Activated T-helper 1 cell treated with anti-CD3 and anti-CD28 coated beads, Interleukin-12 subunit alpha, Interleukin-12 subunit beta, Interleukin-2, Interleukin-4 antibody, amounts not matched to agents 30 ng/mL and 10 ng/mL and 1 ng/mL, durations not matched to agents 14 hours and 24 hours and 36 hours (primary cell): ENCODE results near the gene TRAPPC2. TPM values are rescaled to one million over a fixed set of nuclear protein-coding genes. Genes with fewer than 3 reads are reported as not detected.

Experiments used
- DNase-seq: peaks from one replicate; pipeline ENCODE4 v3.0.0; 2021; ENCODE audit warnings: low spot score
- H3K27ac Mint-ChIP-seq: one replicate; pipeline ENCODE4 v1.8.0; 2021; ENCODE audit warnings: mild to moderate bottlenecking, mixed read lengths
- H3K27me3 Mint-ChIP-seq: one replicate; pipeline ENCODE4 v1.8.0; 2022; ENCODE audit warnings: mild to moderate bottlenecking, moderate library complexity, mixed read lengths; ENCODE audit not compliant: insufficient read depth
- H3K36me3 Mint-ChIP-seq: one replicate; pipeline ENCODE4 v1.8.0; 2021; ENCODE audit warnings: low read depth, mixed read lengths
- H3K4me1 Mint-ChIP-seq: one replicate; pipeline ENCODE4 v1.8.0; 2021; ENCODE audit warnings: low read depth, mixed read lengths
- H3K4me3 Mint-ChIP-seq: one replicate; pipeline ENCODE4 v1.8.0; 2021; ENCODE audit warnings: mild to moderate bottlenecking, moderate library complexity, mixed read lengths
- H3K9me3 Mint-ChIP-seq: one replicate; pipeline ENCODE4 v1.8.0; 2021; ENCODE audit warnings: mixed read lengths
- intact Hi-C: fragments of 100-400 bp; cut with micrococcal nuclease; formaldehyde crosslinking; loops from one replicate; pipeline ENCODE4 v1.15.1; 2024
- total RNA-seq: library from RNA; stranded (reverse); gene quantifications from 2 replicates; pipeline ENCODE4 v1.2.3, GENCODE V29; 2022

Gene TRAPPC2
- total RNA-seq, 1 donor from 2014 or later: 16.5 TPM

DNA sequence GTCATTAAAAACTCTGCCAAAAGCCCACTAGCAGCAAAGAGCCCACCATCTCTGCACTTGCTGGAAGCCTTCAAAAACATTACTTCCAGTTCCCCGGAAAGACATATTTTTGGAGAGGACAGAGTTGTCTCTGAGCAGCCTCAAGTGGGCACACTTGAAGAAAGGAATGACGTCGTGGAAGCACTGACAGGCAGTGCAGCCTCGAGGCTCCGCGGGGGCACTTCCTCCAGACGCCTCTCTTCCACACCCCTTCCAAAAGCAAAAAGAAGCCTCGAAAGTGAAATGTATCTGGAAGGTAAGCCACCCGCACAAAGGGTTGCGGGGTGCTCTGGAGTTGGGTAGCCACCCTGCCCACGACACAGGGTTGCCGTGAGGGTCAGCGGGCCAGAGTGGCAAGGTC lies 26.0 kb upstream of the TRAPPC2 start:
- Mint-ChIP-seq H3K27ac (no peak overlapping the region), H3K36me3 (peaks cover 27% of the 10 kb centered on the region), H3K9me3 (no peaks in the 10 kb centered on the region), H3K4me3 (no peak overlapping the region), H3K27me3 (no peaks in the 10 kb centered on the region), H3K4me1 (peaks cover 2% of the 10 kb centered on the region)
- intact Hi-C loops: no loop called here
- no peak for DNase-seq

DNA sequence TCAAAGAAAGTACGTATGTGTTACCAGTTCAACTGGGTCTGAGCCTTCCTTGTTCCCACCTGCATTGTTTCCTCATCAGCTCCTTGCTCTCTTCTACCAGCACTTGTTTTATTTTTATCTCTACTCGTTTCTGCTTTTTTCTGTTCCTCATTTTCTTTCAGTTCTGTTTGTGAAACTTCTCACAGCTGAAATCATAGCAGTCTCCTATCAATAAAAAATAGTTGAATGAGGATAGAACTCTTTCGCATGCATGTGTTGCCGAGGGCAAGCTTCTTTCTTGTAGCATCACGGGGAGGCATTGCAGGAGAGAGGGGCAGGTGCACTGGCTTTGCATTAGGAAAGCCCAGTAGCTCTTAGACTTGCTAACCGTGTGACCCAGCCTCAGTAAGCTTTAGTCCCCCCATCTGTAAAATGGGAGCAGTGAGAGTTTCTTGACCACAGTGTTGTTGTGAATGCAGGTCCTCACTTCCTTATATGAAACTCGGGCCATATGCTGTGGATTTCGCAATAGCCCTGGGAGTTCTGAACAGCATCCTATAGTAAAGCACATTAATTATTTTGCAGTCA lies 24.8 kb upstream of the TRAPPC2 start:
- no peaks in the 10 kb centered on the region for H3K9me3 Mint-ChIP-seq
- intact Hi-C loops: no loop called here
- no peak overlapping the region for H3K27ac Mint-ChIP-seq
- no peaks in the 10 kb centered on the region for H3K27me3 Mint-ChIP-seq
- DNase-seq: no peak
- peaks cover 9% of the 10 kb centered on the region for H3K4me1 Mint-ChIP-seq
- H3K36me3 Mint-ChIP-seq: peaks cover 27% of the 10 kb centered on the region
- H3K4me3 Mint-ChIP-seq: no peak overlapping the region

DNA sequence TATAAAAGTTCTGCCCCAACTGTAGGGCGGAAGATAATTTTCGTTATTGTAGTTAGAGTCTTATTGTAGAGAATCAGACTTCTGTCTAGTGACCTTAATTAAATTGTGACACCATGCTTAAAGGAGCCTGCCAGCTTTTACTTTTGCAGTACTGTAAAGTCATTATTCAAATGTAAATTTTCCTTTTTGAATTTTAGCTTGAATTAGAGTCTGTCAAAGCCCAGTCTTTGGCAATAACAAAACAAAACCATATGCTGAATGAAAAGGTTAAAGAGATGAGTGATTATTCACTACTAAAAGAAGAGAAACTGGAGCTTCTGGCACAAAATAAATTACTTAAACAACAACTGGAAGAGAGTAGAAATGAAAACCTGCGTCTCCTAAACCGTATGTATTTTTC lies 22.0 kb upstream of the TRAPPC2 start:
- H3K9me3 Mint-ChIP-seq: no peaks in the 10 kb centered on the region
- DNase-seq: no peak
- no peaks in the 10 kb centered on the region for H3K27me3 Mint-ChIP-seq
- no peak overlapping the region for H3K27ac Mint-ChIP-seq
- no peak overlapping the region for H3K4me3 Mint-ChIP-seq
- peaks cover 19% of the 10 kb centered on the region for H3K4me1 Mint-ChIP-seq
- peaks cover 32% of the 10 kb centered on the region for H3K36me3 Mint-ChIP-seq
- intact Hi-C loops: no loop called here

DNA sequence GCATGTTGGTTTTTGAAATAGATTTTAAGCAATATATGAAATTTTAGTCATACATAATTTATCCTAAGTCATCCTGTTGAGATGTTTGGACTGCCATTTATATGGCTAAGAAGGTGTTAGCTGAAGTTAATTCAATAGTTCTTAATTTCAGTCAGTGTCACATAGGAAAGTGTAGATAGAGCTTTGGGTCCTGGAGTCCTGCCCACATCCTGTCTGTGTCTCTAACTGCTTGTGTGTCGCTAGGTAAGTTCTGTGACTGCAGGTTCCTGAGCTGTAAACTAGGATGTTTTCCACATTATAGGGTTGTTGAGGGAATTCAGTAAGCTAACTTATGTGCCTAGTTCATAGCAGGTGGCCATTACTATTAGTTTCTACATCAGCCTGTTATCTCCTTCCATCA lies 20.8 kb upstream of the TRAPPC2 start:
- DNase-seq: no peak
- H3K4me1 Mint-ChIP-seq: peaks cover 29% of the 10 kb centered on the region
- H3K4me3 Mint-ChIP-seq: no peak overlapping the region
- no peak overlapping the region for H3K27ac Mint-ChIP-seq
- no peaks in the 10 kb centered on the region for H3K9me3 Mint-ChIP-seq
- no peaks in the 10 kb centered on the region for H3K27me3 Mint-ChIP-seq
- H3K36me3 Mint-ChIP-seq: peaks cover 27% of the 10 kb centered on the region
- intact Hi-C loops: no loop called here

DNA sequence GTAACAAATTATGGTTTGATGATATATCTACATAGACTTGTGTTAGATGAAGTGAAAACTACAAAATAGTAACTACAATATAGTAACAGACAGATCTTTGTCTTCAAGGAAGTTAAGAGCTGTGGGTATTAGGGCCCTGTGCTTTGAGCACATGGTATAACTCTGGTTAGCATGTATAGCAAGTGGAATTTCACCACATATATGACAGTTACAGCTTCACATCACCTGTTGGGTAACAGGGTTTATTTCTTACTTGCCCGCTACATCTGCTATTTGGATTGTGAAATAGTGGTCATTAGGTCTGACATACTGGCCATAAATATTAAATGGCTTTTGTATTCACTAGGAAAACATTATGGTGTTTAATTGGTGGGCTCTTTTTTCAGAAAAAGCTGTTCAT lies 20.3 kb upstream of the TRAPPC2 start:
- Mint-ChIP-seq H3K27me3 (no peaks in the 10 kb centered on the region), H3K27ac (no peak overlapping the region)
- intact Hi-C loops: no loop called here

DNA sequence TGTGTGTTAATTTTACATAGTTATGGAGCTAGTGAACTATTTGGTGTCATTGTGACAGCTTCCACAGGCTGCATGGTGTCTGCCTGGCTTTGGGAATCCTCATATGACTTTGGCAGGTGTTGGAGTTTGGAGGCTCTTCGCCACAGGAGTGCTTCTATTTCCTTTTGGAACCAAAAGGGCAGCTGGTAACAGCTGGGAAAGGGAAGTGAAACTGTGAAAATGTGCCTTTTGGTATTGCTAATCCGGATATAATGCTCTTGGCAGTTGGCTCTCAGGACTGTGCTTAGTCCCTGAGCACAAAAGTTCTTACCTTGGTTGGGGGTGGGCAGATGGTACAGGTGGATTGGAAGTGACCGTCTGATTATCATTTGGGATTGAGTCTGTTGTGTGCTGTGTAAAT lies 18.2 kb upstream of the TRAPPC2 start:
- H3K9me3 Mint-ChIP-seq: no peaks in the 10 kb centered on the region
- H3K27me3 Mint-ChIP-seq: no peaks in the 10 kb centered on the region
- H3K4me3 Mint-ChIP-seq: no peak overlapping the region
- H3K4me1 Mint-ChIP-seq: peaks cover 33% of the 10 kb centered on the region
- peaks cover 19% of the 10 kb centered on the region for H3K36me3 Mint-ChIP-seq
- peak overlapping the region; percentile 13 for H3K27ac Mint-ChIP-seq
- DNase-seq: no peak
- intact Hi-C loops: no loop called here

More for the DNA sequence above, 20.3 kb upstream of the TRAPPC2 start:
- Mint-ChIP-seq H3K4me3 (no peak overlapping the region), H3K36me3 (peaks cover 27% of the 10 kb centered on the region), H3K9me3 (no peaks in the 10 kb centered on the region), H3K4me1 (peaks cover 33% of the 10 kb centered on the region)
- no peak for DNase-seq

DNA sequence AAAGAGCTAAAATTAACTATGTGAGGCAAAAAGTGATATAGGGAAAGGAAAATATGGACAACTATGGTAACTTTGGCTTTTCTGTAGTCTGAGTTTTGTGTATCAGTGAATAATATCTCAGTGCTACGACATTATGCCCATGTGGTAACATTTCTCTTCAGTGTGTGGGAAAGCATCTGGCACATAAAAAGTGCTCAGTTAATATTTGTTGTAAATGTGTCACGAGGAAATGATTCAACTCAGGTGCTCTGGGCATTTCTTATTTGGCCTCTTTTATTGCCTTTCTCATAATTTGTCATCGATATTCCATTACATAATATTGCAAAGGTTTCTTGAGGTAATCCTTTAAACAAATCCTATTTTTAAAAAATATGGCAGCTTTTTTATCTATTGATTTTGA lies 17.7 kb upstream of the TRAPPC2 start:
- no peaks in the 10 kb centered on the region for H3K27me3 Mint-ChIP-seq
- intact Hi-C loops: no loop called here

DNA sequence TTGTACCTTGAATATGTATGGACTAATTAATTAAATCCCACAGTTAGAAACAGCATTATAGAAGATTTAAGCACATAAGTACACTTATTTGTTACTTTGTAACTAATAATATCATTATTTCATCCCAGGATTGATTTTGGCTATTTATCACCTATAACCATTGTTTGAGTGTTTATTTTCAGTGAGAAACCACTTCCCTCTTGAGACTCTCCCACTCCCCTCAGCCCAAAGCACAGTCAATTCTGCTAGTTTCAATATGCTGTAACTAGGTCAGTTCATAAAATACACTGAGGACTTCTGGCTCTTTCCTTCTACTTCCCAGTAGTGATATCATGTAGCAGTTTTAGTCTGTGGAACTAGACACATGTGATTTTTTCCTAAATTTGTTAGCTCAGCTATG lies 16.4 kb upstream of the TRAPPC2 start:
- no peak overlapping the region for H3K4me3 Mint-ChIP-seq
- peak overlapping the region; percentile 20 for H3K27ac Mint-ChIP-seq
- H3K4me1 Mint-ChIP-seq: peaks cover 33% of the 10 kb centered on the region
- DNase-seq: no peak
- no peaks in the 10 kb centered on the region for H3K27me3 Mint-ChIP-seq
- intact Hi-C loops: loop anchor here (1.0 to 2.0 kb wide), 3 partner anchors 93 to 281 kb away; no protein-coding TSS in a partner anchor
- peaks cover 30% of the 10 kb centered on the region for H3K36me3 Mint-ChIP-seq
- H3K9me3 Mint-ChIP-seq: no peaks in the 10 kb centered on the region

More for the DNA sequence above, 17.7 kb upstream of the TRAPPC2 start:
- Mint-ChIP-seq H3K27ac (no peak overlapping the region), H3K4me3 (no peak overlapping the region), H3K36me3 (peaks cover 23% of the 10 kb centered on the region), H3K9me3 (no peaks in the 10 kb centered on the region), H3K4me1 (peaks cover 33% of the 10 kb centered on the region)
- DNase-seq: no peak

DNA sequence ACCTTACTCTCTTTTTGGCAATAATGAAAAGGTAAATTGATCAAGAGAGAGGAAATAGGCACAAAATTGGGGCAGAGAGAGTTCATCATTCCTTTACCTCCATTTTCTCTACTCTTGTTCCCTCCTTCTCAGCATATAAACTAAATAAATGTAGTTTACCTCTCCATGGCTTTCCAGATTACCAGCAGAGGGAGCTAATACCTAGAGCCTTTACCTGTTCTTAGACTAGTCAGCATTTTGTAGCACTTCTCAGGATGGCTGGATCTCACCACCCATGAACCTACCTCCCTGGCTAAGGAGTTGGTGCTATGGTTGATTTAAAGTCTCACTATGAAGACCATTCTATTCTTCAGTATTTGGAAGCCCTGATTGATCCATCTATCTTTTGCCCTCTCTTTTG lies 15.8 kb upstream of the TRAPPC2 start:
- Mint-ChIP-seq H3K27me3 (no peaks in the 10 kb centered on the region), H3K9me3 (no peaks in the 10 kb centered on the region), H3K4me1 (peaks cover 29% of the 10 kb centered on the region), H3K4me3 (no peak overlapping the region), H3K27ac (no peak overlapping the region), H3K36me3 (peaks cover 32% of the 10 kb centered on the region)
- intact Hi-C loops: loop anchor here (1.0 to 2.0 kb wide), 3 partner anchors 92 to 282 kb away; no protein-coding TSS in a partner anchor
- no peak for DNase-seq

DNA sequence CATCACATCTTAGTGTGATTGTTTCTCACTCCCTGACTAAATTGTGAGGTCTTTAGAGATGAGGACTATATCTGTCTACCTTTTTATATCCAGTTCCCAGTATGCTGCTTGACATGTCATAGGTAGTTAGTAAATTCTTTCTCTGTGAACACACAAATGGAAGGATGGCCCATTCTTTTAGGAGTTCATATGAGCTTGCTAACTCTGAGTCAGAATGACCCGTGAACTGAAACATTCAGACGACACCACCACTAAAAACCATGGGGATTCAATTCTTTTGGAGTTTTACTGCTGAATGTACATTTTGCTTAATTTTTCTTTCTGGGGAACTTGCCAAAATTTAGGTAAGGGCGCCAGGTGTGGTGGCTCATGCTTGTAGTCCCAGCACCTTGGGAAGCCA lies 14.1 kb upstream of the TRAPPC2 start:
- H3K36me3 Mint-ChIP-seq: peaks cover 29% of the 10 kb centered on the region
- H3K27ac Mint-ChIP-seq: no peak overlapping the region
- intact Hi-C loops: no loop called here
- H3K4me3 Mint-ChIP-seq: no peak overlapping the region
- DNase-seq: no peak
- H3K9me3 Mint-ChIP-seq: no peaks in the 10 kb centered on the region
- no peaks in the 10 kb centered on the region for H3K27me3 Mint-ChIP-seq
- H3K4me1 Mint-ChIP-seq: peaks cover 24% of the 10 kb centered on the region

DNA sequence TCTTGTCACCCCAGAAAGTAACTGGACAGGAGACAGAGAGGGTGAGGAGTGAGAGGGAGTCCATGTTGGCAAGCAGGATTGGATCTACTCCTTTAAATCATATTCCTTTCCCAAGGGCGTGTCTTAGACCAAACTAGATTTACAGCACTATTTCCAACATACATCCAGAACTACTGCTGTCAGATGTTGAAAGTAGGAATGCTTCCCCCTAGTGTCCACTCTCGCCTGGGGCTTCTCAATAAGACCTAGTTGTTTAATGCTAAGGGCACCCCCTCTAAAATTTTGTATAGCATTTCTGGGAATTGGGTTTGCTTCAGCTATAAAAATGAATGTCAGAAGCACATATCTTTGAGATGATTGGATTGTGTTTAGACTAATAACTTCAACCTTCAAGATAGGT lies 13.4 kb upstream of the TRAPPC2 start:
- peaks cover 24% of the 10 kb centered on the region for H3K4me1 Mint-ChIP-seq

DNA sequence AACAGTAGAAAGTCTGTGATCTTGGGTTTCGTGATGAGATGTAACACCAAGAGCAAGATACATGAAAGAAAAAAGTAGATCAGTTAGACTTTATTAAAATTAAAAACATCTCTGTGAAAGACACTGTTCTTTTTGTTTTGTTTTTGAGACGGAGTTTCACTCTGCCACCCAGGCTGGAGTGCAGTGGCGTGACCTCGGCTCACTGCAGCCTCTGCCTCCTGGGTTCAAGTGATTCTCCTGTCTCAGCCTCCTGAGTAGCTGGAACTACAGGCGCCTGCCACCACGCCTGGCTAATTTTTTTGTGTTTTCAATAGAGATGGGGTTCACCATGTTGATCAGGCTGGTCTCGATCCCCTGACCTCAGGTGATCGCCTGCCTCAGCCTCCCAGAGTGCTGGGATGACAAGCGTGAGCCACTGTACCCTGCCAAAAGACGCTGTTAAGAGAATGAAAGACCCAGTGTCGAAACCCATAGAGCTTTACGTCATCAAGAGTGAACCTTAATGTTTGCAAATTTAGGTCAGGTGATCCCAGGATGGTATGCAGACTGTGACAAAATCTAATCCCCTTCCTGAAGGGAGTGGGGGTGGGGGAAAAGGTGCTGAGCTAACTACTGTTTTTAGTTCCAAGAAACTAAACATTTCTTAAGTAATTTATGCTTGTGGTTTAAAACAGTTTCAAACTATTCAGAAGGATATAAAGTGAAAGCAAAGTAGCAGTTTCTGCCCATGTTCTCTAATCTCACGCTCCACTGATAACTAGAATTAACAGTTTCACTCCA lies 8.2 kb upstream of the TRAPPC2 start:
- Mint-ChIP-seq H3K27me3 (no peaks in the 10 kb centered on the region), H3K4me3 (peak overlapping the region; percentile 51), H3K9me3 (no peaks in the 10 kb centered on the region), H3K4me1 (peaks cover 21% of the 10 kb centered on the region), H3K27ac (peak overlapping the region; percentile 55), H3K36me3 (peaks cover 19% of the 10 kb centered on the region)
- peak; percentile 8 for DNase-seq
- intact Hi-C loops: loop anchor here (1.0 to 5.0 kb wide), 4 partner anchors 8 to 1460 kb away; partner anchors contain the start of genes GEMIN8, OFD1 and TRAPPC2

More for the DNA sequence above, 13.4 kb upstream of the TRAPPC2 start:
- peaks cover 25% of the 10 kb centered on the region for H3K36me3 Mint-ChIP-seq
- no peak for DNase-seq
- no peak overlapping the region for H3K4me3 Mint-ChIP-seq
- H3K9me3 Mint-ChIP-seq: no peaks in the 10 kb centered on the region
- intact Hi-C loops: no loop called here
- H3K27ac Mint-ChIP-seq: no peak overlapping the region
- no peaks in the 10 kb centered on the region for H3K27me3 Mint-ChIP-seq

DNA sequence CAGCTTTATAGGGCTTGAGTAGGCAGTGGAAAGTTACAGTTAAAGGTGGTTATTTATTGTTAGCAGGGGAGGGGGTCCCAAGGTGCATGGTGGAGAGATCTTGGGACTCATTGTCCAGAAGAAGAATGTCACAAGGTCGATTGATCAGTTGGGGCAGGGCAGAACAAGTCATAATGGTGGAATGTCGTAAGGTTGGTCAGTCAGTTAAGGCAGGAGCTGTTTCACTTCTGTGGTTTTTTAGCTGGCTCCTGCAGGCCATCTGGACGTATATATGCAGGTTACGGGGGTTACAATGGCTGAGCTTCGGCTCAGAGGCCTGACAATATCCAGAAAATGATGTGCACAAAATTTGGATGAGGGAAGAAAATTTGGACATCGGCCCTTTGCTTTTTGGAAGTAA lies 7.3 kb upstream of the TRAPPC2 start:
- peaks cover 25% of the 10 kb centered on the region for H3K4me1 Mint-ChIP-seq
- peaks cover 12% of the 10 kb centered on the region for H3K36me3 Mint-ChIP-seq
- H3K27me3 Mint-ChIP-seq: no peaks in the 10 kb centered on the region
- H3K27ac Mint-ChIP-seq: no peak overlapping the region
- intact Hi-C loops: loop anchor here (2.0 to 5.0 kb wide), 3 partner anchors 169 to 1461 kb away; partner anchors contain the start of gene GEMIN8
- no peaks in the 10 kb centered on the region for H3K9me3 Mint-ChIP-seq
- H3K4me3 Mint-ChIP-seq: no peak overlapping the region
- DNase-seq: no peak
